ENCODE measurements around the gene PBLD. TPM values are rescaled to one million over a fixed set of nuclear protein-coding genes. Genes with fewer than 3 reads are reported as not detected.

The PBLD gene
- total and polyA plus RNA-seq, 9 of the 15 experiments (the other 6 are each of a cell fraction or from before 2014, with no cell fraction given): 1.2 to 4.3 (median 2.5) TPM

DNA sequence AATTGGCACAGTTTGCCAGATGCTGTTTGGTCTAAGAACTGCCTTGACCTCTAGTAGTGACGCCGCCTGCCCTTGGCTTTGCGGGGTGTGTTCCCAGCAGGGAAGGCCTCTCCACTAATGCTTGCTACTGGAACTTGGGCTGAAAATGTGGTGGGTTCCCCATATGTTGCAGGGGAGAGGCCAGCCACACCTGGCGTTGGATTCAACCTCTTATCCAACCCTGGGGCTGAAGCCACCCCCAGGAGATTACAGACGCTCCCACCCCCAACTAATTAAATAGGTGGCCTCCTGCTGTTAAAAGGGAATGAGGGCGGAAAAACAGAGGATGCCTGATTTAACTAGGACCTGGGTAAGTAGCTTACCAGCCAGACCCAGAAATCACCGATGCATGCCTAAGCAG, 81.6 kb downstream of the PBLD start (continued):
- TF ChIP-seq, protein P1, sequence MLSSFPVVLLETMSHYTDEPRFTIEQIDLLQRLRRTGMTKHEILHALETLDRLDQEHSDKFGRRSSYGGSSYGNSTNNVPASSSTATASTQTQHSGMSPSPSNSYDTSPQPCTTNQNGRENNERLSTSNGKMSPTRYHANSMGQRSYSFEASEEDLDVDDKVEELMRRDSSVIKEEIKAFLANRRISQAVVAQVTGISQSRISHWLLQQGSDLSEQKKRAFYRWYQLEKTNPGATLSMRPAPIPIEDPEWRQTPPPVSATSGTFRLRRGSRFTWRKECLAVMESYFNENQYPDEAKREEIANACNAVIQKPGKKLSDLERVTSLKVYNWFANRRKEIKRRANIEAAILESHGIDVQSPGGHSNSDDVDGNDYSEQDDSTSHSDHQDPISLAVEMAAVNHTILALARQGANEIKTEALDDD (IDR thresholded peaks at IDR 0.05): no peak

DNA sequence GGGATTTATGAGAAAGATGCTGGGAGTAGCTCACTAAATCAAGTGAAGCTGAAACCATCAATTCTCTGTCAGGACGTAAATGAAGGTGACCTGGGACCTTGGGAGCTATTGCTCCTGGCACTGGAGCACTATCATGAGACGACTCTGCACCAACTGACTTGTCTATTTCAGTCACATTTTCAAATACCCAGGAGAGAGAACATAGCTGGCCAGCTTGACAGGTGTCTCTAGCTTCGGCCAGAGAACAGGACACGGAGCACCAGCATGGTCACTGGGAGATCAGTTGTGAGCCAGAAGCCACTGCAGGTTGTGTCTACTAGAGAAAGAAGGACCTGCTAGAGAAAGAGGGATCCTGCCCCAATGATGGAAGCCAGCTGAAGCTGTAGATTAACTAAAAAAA, 83.4 kb downstream of the PBLD start:
- H3K36me3 ChIP-seq (ENCODE audit: control insufficient read depth, insufficient read depth, low read length): no peaks in the 10 kb centered on the region
- H3K79me2 ChIP-seq (ENCODE audit: control insufficient read depth, insufficient read depth, low read length): no peaks in the 10 kb centered on the region
- no peaks in the 10 kb centered on the region for H3K9me1 ChIP-seq (ENCODE audit: control insufficient read depth, insufficient read depth, low read length)
- ChIA-PET CTCF (ENCODE audit: low intra/inter-chr PET ratio) (no interaction called here), POLR2A (interaction anchor here (0.7 to 1.0 kb wide), 3 partner anchors 10 to 421 kb away, joined by 3 to 4 read pairs (median 3); no protein-coding TSS in a partner anchor)
- ATAC-seq (no peak), FAIRE-seq (no peak), DNase-seq (ENCODE audit: extremely low read depth in 1 of 4, low spot score in 3 of 4) (no peak)
- in situ Hi-C loops (cut with MboI): no loop called here
- peaks cover 41 to 49% of the 10 kb centered on the region in 2 experiments for H3K27me3 ChIP-seq (ENCODE audit: control insufficient read depth in 2 of 2, insufficient read depth in 2 of 2, low read length in 2 of 2)
- no peaks in the 10 kb centered on the region for H3K9me3 ChIP-seq (replicated peaks; ENCODE audit: control insufficient read depth, insufficient read depth, low read depth, low read length)
- H2AFZ ChIP-seq (ENCODE audit: low read depth, low read length): no peak overlapping the region
- H4K20me1 ChIP-seq (replicated peaks; ENCODE audit: control insufficient read depth, insufficient read depth, low read length): no peaks in the 10 kb centered on the region
- H3K4me2 ChIP-seq (ENCODE audit: insufficient read depth, low read length): no peak overlapping the region
- H3K4me1 ChIP-seq (replicated peaks in 1 of 2; ENCODE audit: control insufficient read depth in 2 of 2, insufficient read depth in 2 of 2, low read length in 2 of 2): no peaks in the 10 kb centered on the region
- intact Hi-C loops (cut with micrococcal nuclease): no loop called here
- H3K27ac ChIP-seq (ENCODE audit: extremely low read depth, low read depth, low read length): no peak overlapping the region
- no peak overlapping the region for H3K4me3 ChIP-seq
- no TSS peak for BruUV-seq (replicated peaks)
- 0% methylated on average over 4 of the region's 4 CpGs for WGBS (ENCODE audit: insufficient coverage, low coverage, missing lambda C conversion rate)
- H3K9ac ChIP-seq (ENCODE audit: insufficient read depth in 1 of 2, low read depth in 2 of 2, low read length in 2 of 2): no peak overlapping the region
- TF ChIP-seq, protein P2, sequence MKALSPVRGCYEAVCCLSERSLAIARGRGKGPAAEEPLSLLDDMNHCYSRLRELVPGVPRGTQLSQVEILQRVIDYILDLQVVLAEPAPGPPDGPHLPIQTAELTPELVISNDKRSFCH (CRISPR knock-in tag; IDR thresholded peaks at IDR 0.05): no peak
- TF ChIP-seq, protein P2 (tag; IDR thresholded peaks at IDR 0.05): no peak
- TF ChIP-seq ZNF77 (CRISPR knock-in tag; IDR thresholded peaks at IDR 0.05) (no peak), YBX1 (IDR thresholded peaks at IDR 0.05) (no peak), TEAD1 (CRISPR knock-in tag; IDR thresholded peaks at IDR 0.05) (no peak), ESRRB (CRISPR knock-in tag; IDR thresholded peaks at IDR 0.05; ENCODE audit: borderline replicate concordance) (no peak), ZC3H11A (IDR thresholded peaks at IDR 0.05; ENCODE audit: low read depth, low read length) (no peak), KDM4B (IDR thresholded peaks at IDR 0.05; ENCODE audit: borderline replicate concordance in 2 of 2, low read depth in 1 of 2) (no peak)
- TF ChIP-seq, protein P3, sequence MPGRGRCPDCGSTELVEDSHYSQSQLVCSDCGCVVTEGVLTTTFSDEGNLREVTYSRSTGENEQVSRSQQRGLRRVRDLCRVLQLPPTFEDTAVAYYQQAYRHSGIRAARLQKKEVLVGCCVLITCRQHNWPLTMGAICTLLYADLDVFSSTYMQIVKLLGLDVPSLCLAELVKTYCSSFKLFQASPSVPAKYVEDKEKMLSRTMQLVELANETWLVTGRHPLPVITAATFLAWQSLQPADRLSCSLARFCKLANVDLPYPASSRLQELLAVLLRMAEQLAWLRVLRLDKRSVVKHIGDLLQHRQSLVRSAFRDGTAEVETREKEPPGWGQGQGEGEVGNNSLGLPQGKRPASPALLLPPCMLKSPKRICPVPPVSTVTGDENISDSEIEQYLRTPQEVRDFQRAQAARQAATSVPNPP (IDR thresholded peaks at IDR 0.05; ENCODE audit: borderline replicate concordance, insufficient read depth, insufficient read length): no peak
- TF ChIP-seq, protein P4, sequence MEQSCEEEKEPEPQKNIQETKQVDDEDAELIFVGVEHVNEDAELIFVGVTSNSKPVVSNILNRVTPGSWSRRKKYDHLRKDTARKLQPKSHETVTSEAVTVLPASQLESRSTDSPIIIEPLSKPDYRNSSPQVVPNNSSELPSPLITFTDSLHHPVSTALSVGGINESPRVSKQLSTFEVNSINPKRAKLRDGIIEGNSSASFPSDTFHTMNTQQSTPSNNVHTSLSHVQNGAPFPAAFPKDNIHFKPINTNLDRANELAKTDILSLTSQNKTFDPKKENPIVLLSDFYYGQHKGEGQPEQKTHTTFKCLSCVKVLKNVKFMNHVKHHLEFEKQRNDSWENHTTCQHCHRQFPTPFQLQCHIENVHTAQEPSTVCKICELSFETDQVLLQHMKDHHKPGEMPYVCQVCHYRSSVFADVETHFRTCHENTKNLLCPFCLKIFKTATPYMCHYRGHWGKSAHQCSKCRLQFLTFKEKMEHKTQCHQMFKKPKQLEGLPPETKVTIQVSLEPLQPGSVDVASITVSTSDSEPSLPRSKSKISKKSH (CRISPR knock-in tag; IDR thresholded peaks at IDR 0.05): no peak
- TF ChIP-seq, protein P5, sequence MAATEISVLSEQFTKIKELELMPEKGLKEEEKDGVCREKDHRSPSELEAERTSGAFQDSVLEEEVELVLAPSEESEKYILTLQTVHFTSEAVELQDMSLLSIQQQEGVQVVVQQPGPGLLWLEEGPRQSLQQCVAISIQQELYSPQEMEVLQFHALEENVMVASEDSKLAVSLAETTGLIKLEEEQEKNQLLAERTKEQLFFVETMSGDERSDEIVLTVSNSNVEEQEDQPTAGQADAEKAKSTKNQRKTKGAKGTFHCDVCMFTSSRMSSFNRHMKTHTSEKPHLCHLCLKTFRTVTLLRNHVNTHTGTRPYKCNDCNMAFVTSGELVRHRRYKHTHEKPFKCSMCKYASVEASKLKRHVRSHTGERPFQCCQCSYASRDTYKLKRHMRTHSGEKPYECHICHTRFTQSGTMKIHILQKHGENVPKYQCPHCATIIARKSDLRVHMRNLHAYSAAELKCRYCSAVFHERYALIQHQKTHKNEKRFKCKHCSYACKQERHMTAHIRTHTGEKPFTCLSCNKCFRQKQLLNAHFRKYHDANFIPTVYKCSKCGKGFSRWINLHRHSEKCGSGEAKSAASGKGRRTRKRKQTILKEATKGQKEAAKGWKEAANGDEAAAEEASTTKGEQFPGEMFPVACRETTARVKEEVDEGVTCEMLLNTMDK (IDR thresholded peaks at IDR 0.05; ENCODE audit: borderline replicate concordance, insufficient read depth, low read depth, low read length, poor library complexity, severe bottlenecking): no peak
- TF ChIP-seq, protein P6, sequence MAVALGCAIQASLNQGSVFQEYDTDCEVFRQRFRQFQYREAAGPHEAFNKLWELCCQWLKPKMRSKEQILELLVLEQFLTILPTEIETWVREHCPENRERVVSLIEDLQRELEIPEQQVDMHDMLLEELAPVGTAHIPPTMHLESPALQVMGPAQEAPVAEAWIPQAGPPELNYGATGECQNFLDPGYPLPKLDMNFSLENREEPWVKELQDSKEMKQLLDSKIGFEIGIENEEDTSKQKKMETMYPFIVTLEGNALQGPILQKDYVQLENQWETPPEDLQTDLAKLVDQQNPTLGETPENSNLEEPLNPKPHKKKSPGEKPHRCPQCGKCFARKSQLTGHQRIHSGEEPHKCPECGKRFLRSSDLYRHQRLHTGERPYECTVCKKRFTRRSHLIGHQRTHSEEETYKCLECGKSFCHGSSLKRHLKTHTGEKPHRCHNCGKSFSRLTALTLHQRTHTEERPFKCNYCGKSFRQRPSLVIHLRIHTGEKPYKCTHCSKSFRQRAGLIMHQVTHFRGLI (CRISPR knock-in tag; IDR thresholded peaks at IDR 0.05): no peak
